Measurements from ENCODE around the gene CDKAL1. TPM values are rescaled to one million over a fixed set of nuclear protein-coding genes. Genes with fewer than 3 reads are reported as not detected.

CDKAL1 gene
- total RNA-seq, 2 donors from 2014 or later = 23.5 to 26.4 TPM

GRCh38 chr6:20952699-20953474 lies 418.6 kb downstream of the CDKAL1 start:
- Histone ChIP-seq H3K27me3 (ENCODE audit: control insufficient read depth, insufficient read depth, low read length, poor library complexity, severe bottlenecking) (no peaks in the 10 kb centered on the region), H3K4me3 (ENCODE audit: low read length) (no peak overlapping the region), H3K9me3 (ENCODE audit: control insufficient read depth, low read length) (no peaks in the 10 kb centered on the region), H3K9ac (ENCODE audit: extremely low read depth, low read length, poor library complexity, severe bottlenecking) (no peak overlapping the region), H3K36me3 (ENCODE audit: control insufficient read depth, insufficient read depth, low read length) (no peaks in the 10 kb centered on the region), H3K27ac (ENCODE audit: low read depth, low read length) (peak overlapping the region; percentile 85), H3K4me1 (ENCODE audit: control insufficient read depth, insufficient read depth, low read length) (no peaks in the 10 kb centered on the region)
- Mint-ChIP-seq H3K27ac (no peak overlapping the region), H3K4me1 (peaks cover 28% of the 10 kb centered on the region), H3K4me3 (no peak overlapping the region), H3K9me3 (no peaks in the 10 kb centered on the region), H3K36me3 (ENCODE audit: low read depth) (peaks cover 1% of the 10 kb centered on the region), H3K27me3 (ENCODE audit: insufficient read depth) (no peaks in the 10 kb centered on the region)
- peak; percentile 63 for TF ChIP-seq CTCF (conservative IDR thresholded peaks at IDR 0.05)
- WGBS, 2 experiments (ENCODE audit: insufficient coverage in 1 of 2, insufficient read length in 1 of 2) = 70 to 96% methylated on average over 4 to 5 of the region's 5 CpGs
- DNase-seq = no peak

- peak overlapping the region; percentile 66 for H3K27ac ChIP-seq (ENCODE audit: low read depth, low read length)
- H3K27me3 ChIP-seq (ENCODE audit: control insufficient read depth, insufficient read depth, low read length, poor library complexity, severe bottlenecking) = no peaks in the 10 kb centered on the region
- 76% methylated on average over 2 of the region's 2 CpGs; no CpG with 5 or more reads in 1 of the 2 experiments for WGBS, 2 experiments (ENCODE audit: insufficient coverage in 1 of 2, insufficient read length in 1 of 2)
- no peak for TF ChIP-seq CTCF (conservative IDR thresholded peaks at IDR 0.05)
- no peaks in the 10 kb centered on the region for H3K36me3 ChIP-seq (ENCODE audit: control insufficient read depth, insufficient read depth, low read length)
- peak overlapping the region; percentile 33 for H3K27ac Mint-ChIP-seq
- no peak for DNase-seq
- peaks cover 1% of the 10 kb centered on the region for H3K36me3 Mint-ChIP-seq (ENCODE audit: low read depth)
- H3K4me1 ChIP-seq (ENCODE audit: control insufficient read depth, insufficient read depth, low read length) = no peaks in the 10 kb centered on the region
- H3K27me3 Mint-ChIP-seq (ENCODE audit: insufficient read depth) = no peaks in the 10 kb centered on the region
- no peaks in the 10 kb centered on the region for H3K9me3 Mint-ChIP-seq
- no peak overlapping the region for H3K9ac ChIP-seq (ENCODE audit: extremely low read depth, low read length, poor library complexity, severe bottlenecking)
- no peak overlapping the region for H3K4me3 ChIP-seq (ENCODE audit: low read length)
- H3K9me3 ChIP-seq (ENCODE audit: control insufficient read depth, low read length) = no peaks in the 10 kb centered on the region
- peaks cover 28% of the 10 kb centered on the region for H3K4me1 Mint-ChIP-seq
- H3K4me3 Mint-ChIP-seq = no peak overlapping the region
Observed at GRCh38 chr6:20954315-20954714, 420.1 kb downstream of the CDKAL1 start.

- H3K27me3 ChIP-seq (ENCODE audit: control insufficient read depth, insufficient read depth, low read length, poor library complexity, severe bottlenecking) = no peaks in the 10 kb centered on the region
- Mint-ChIP-seq H3K27me3 (ENCODE audit: insufficient read depth) (no peaks in the 10 kb centered on the region), H3K9me3 (no peaks in the 10 kb centered on the region), H3K27ac (no peak overlapping the region), H3K36me3 (ENCODE audit: low read depth) (no peaks in the 10 kb centered on the region), H3K4me1 (peaks cover 28% of the 10 kb centered on the region), H3K4me3 (no peak overlapping the region)
- TF ChIP-seq CTCF (conservative IDR thresholded peaks at IDR 0.05) = no peak
- no peaks in the 10 kb centered on the region for H3K9me3 ChIP-seq (ENCODE audit: control insufficient read depth, low read length)
- H3K27ac ChIP-seq (ENCODE audit: low read depth, low read length) = peak overlapping the region; percentile 66
- no peak for DNase-seq
- WGBS, 2 experiments (ENCODE audit: insufficient coverage in 1 of 2, insufficient read length in 1 of 2) = 83 to 93% methylated on average over 1 to 2 of the region's 2 CpGs
- H3K4me3 ChIP-seq (ENCODE audit: low read length) = no peak overlapping the region
- no peaks in the 10 kb centered on the region for H3K36me3 ChIP-seq (ENCODE audit: control insufficient read depth, insufficient read depth, low read length)
- H3K9ac ChIP-seq (ENCODE audit: extremely low read depth, low read length, poor library complexity, severe bottlenecking) = no peak overlapping the region
- H3K4me1 ChIP-seq (ENCODE audit: control insufficient read depth, insufficient read depth, low read length) = no peaks in the 10 kb centered on the region
Observed at GRCh38 chr6:20955131-20955530, 420.9 kb downstream of the CDKAL1 start.

Measured in endodermal cell (in vitro differentiated cells).